SIG-M5 treated with dmso at 0.1 percent for 504 hours (cell line): ENCODE data around the gene PDIA5.
"Not testable (repeated sequence)": the region's sequence is repeated elsewhere in the genome, so short reads cannot be mapped to it uniquely, and the experiment has no call there.

Experiments used
- DNase-seq: peaks from one replicate; lab custom pipeline; 2025; ENCODE audit not compliant: unreplicated experiment; lab: John Stamatoyannopoulos, UW

The PDIA5 gene

DNA sequence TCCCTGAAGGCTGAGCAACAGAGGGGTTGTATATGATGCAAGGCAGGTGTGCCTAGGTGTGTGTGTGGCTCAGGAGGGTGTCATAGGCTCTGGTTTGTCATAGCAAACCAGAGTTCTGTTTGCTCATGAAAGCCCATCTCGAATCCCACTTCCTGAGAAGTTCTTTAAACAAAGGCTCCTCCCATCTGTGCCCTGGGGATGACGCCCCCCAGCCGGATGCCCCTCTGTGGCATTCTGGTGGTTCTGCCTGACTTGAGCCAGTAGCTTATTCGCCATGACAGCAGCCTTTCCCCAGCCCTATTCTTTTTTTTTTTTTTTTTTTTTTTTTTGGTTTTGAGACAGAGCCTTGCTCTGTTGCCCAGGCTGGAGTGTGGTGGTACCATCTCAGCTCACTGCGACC lies 45.4 kb downstream of the PDIA5 start:
- no peak for DNase-seq

DNA sequence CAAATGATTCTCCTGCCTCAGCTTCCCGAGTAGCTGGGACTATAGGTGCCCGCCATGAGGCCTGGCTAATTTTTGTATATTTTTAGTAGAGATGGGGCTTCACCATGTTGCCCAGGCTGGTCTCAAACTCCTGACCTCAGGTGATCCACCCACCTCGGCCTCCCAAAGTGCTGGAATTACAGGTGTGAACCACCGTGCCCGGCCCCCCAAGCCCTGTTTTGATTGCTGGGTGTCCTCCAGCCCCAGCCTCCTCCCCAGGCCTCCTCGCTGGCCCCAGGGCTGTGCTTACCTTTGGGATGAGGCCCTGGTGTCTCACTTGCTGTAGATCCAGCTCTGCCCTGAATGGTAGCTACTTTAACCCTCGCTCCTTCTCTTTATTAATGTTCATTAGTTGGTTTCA lies 45.8 kb downstream of the PDIA5 start:
- not testable (repeated sequence) for DNase-seq

- DNase-seq: peak; percentile 1
Observed at GRCh38 chr3:123113889-123114450, 47.1 kb downstream of the PDIA5 start.

GRCh38 chr3:123116116-123116515 lies 49.3 kb downstream of the PDIA5 start:
- no peak for DNase-seq

- no peak for DNase-seq
Observed at GRCh38 chr3:123119388-123119787, 52.6 kb downstream of the PDIA5 start.

- DNase-seq: no peak
Observed at GRCh38 chr3:123119802-123120201, 53.0 kb downstream of the PDIA5 start.

DNA sequence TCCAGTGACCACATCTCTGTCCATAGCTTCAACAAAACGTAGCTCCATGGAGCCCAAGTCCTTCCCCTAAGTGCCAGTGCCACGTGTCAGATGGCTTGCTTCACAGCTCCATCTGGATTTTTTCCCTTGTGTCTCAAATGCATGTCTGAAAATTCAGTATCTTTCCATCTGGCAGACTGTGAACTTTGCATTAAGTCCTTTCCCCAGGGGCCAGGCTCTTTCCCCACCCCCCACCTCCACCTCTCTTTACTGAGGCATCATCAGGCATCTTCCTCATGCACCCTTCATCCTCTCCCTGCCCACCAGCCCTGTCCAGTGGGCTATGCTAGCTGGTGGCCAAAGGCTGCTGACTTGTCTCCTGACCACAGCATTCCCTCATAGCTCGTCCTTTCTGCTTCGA lies 53.7 kb downstream of the PDIA5 start:
- no peak for DNase-seq

- no peak for DNase-seq
Observed at GRCh38 chr3:123122057-123122456, 55.2 kb downstream of the PDIA5 start.

GRCh38 chr3:123122525-123123315 lies 55.9 kb downstream of the PDIA5 start:
- no peak for DNase-seq

- DNase-seq: no peak
Observed at GRCh38 chr3:123123716-123124616, 57.1 kb downstream of the PDIA5 start.

- DNase-seq: no peak
Observed at GRCh38 chr3:123124971-123125370, 58.1 kb downstream of the PDIA5 start.

DNA sequence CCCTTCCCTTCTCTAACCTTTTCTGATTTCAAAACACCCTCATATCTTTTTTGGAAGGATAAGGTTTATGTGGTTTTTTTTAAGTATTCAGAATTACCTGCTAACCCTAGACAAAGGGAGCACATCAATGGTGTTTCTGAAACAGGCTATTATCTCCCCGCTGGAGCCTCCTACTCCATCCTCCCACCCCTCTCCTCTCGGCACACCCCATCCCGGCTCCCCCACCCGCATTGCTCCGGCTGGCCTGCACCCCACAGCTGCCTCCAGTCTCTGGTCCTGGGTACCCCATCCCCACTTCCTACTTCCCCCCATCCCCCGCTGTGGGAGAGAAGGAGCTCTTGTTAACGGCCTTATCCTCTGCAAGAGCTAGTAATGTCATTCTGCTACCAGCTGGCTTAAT lies 59.2 kb downstream of the PDIA5 start:
- DNase-seq: no peak

DNA sequence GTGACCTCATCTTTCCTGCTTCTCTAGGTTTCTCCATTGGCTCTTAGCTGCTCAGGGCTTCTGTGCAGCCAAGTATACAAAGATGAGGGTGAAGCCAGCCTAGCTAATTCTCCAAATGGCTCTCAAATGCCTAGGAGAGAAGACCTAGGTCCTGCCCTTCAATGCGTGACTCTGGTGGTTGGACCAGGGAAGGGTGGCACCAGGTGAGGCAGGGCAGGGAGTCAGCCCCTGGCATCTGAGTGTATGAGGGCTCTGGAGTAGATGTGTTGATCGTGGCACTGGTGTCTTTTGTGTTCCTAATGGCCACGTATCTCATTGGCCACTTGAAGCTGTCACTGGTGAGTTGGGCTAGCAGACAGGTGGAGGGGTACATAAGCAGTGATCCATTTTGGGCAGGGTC lies 59.8 kb downstream of the PDIA5 start:
- no peak for DNase-seq

DNA sequence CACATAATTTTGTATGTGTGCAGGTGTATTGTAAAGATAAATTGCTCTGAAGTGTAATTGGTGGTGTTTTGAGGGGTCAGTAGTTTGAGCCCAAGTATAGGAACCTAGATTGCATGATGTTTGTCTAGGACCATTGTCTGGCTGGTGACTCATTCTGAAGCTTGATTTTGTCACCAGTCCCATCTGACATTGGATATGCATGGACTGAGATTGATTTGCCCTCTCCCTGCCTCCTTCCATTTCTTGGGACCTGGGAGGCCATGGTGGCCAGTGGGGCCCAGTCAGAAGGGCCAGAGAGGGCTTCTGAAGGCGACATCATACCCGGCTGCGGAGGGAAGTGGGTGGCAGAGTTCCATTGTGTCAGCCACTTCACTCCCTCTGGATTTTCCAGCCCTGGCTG lies 62.3 kb downstream of the PDIA5 start:
- DNase-seq: no peak

GRCh38 chr3:123129532-123129931 lies 62.7 kb downstream of the PDIA5 start:
- DNase-seq: no peak

- DNase-seq: no peak
Observed at GRCh38 chr3:123130079-123130750, 63.4 kb downstream of the PDIA5 start.

DNA sequence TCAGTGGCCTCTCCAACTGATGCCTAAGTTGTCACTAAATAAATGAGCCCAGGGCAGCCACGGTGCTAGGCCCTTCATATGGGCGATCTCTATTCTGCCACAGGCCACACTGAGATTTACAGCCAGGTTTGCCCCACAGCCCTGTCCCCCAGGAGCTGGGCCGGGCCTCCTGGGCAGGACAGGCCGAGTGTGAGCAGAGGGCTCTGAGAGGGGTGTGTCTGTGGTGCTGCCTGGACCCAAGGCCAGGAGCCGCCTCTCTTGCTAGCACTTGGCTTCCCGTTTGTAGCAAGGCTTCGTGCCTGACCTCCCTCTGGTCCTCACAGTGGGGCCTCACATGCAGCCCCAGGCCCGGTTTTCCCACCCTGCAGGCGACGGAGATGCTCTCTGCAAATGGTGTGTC lies 67.8 kb downstream of the PDIA5 start:
- no peak for DNase-seq

DNA sequence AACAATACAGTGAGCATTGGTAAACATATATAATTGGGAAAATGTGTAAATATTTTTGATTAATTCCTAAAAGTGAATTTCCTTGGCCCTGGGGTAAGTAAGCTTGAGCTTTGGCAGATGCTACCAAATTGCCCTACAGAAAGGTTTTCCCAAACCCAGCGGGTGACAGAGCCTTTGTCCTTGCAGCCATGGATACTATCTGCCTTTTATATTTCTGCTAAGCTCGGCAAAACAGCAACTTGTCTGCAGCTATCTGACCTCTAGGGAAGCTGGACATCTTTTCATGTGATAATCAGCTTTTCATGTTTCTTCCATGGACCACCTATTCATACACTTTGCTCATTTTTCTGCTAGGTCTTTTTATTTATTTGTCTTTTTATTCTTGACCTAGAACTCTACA lies 70.2 kb downstream of the PDIA5 start:
- no peak for DNase-seq

DNA sequence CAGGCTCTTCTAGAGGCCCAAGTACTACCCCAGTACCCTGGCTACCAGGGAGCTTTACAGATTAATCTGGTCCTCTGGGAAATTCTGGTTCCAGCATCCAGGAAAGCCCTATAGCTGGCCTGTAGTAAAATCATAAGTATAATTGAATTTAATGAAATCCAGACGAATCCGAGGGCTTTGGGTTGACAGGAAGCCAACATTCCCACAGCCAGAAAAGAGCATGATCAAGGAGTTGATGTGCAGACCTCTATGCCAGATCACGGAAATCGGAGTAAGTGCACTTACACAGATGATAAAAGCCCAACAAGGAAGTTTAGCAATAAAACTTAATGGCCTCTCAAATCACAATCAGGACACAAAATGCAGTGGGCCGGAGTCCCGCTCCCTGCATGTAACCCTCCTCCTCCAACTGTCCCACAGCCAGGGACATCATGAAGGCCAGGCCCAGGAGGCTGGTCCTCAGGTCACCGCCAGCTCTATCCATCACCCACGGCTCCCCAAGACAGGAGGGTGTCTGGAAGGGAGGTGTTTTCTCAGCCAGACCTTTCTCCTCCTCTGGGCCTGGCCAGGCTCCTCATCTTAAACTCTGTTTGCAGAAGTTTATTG lies 72.1 kb downstream of the PDIA5 start:
- DNase-seq: no peak

DNA sequence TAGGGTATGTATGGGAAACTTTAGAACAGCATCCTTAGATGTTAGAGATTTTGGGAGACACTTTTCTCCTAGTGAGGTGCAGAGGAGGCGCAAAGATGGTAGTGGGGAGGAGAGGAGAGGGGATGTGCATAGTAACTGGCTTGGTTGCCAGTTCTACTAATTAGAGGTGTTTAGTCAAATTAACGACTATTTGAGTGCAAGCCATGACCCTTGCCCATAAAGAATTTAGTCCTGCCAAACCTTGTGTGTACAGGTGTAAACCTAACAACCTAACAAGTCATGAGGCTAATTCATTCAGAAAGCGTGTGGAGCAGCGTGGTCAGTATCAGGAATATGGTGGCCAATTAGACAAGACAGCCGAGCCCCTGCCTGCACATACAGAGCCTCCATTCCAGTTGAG lies 72.7 kb downstream of the PDIA5 start:
- no peak for DNase-seq

DNA sequence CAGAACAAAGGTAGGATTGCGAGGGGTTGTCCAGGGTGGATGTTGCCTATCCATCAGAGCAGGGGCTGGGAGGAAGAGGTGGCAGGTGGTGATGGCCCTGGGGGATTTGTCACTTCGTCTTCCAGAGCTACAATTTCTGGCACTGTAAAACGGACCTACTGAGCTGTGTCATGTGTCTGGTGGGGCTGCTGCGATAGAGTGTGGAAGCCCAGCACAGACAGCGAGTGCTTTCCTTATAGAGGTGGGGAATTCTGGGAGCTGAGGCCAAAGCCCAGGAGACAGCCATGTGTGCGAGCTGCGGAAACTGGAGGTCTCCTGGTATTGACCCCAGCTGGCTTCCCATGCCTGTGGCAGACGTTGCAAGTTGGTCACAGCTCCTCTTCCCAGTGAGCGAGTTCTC lies 73.7 kb downstream of the PDIA5 start:
- DNase-seq: no peak
